Osteocyte (in vitro differentiated cells): ENCODE data around the gene TRIP6. TPM values are rescaled to one million over a fixed set of nuclear protein-coding genes. Genes with fewer than 3 reads are reported as not detected.

Experiments
- DNase-seq: peaks from one replicate; pipeline ENCODE4 v3.0.0; 2021; ENCODE audit warnings: mixed read lengths; ENCODE audit not compliant: unreplicated experiment; ENCODE audit errors: extremely low spot score
- H3K27ac Mint-ChIP-seq: one replicate; pipeline ENCODE4 v1.8.0; 2021; ENCODE audit warnings: mild to moderate bottlenecking, mixed read lengths; ENCODE audit not compliant: unreplicated experiment
- H3K27me3 Mint-ChIP-seq: one replicate; pipeline ENCODE4 v1.8.0; 2021; ENCODE audit warnings: mixed read lengths; ENCODE audit not compliant: unreplicated experiment
- H3K36me3 Mint-ChIP-seq: one replicate; pipeline ENCODE4 v1.8.0; 2021; ENCODE audit warnings: mixed read lengths; ENCODE audit not compliant: unreplicated experiment
- H3K4me1 Mint-ChIP-seq: one replicate; pipeline ENCODE4 v1.8.0; 2021; ENCODE audit warnings: mixed read lengths; ENCODE audit not compliant: unreplicated experiment
- H3K4me3 Mint-ChIP-seq: one replicate; pipeline ENCODE4 v1.8.0; 2021; ENCODE audit warnings: mild to moderate bottlenecking, moderate library complexity, mixed read lengths; ENCODE audit not compliant: unreplicated experiment
- H3K9me3 Mint-ChIP-seq: one replicate; pipeline ENCODE4 v1.8.0; 2021; ENCODE audit warnings: mixed read lengths; ENCODE audit not compliant: unreplicated experiment
- total RNA-seq: library from RNA; stranded (reverse); gene quantifications from 2 replicates; pipeline ENCODE4 v1.2.1, GENCODE V29; 2021
- TF ChIP-seq, protein P1 (sequence below): fragments of 200-600 bp; sonication (generic); IDR thresholded peaks from 2 replicates; pipeline ENCODE4 v1.5.0; 2021; ENCODE audit warnings: antibody characterized with exemption, mild to moderate bottlenecking, moderate library complexity

Gene TRIP6
- total RNA-seq, 1 donor from 2014 or later, result 123 TPM

DNA sequence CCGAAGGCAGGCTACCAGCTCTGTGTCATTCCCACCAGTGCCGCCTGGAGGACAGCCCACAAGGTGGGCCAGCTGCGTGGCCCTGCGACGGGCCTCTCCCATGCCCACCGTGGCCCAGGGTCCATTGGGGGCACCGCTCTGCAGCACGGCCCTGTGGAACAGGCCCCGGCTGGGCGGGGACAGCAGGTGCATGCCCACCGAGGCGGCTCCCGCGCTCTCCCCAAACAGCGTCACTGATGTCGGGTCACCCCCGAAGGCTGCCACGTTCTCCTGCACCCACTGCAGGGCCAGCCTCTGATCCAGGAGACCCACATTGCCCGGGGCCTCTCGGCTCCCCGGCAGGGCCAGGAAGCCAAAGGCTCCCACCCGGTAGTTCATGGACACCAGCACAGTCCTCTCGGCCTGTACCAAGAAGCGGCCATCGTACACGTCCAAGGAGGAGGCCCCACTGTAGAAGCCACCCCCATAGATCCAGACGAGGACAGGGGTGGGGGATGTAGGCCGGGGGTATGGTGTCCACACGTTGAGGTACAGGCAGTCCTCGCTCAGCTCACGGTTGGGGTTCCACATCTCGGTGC lies 26.2 kb downstream of the TRIP6 start:
- peaks cover 2% of the 10 kb centered on the region for H3K36me3 Mint-ChIP-seq
- no peaks in the 10 kb centered on the region for H3K9me3 Mint-ChIP-seq
- H3K27me3 Mint-ChIP-seq, result peaks cover 17% of the 10 kb centered on the region
- no peak for DNase-seq
- no peak overlapping the region for H3K27ac Mint-ChIP-seq
- H3K4me1 Mint-ChIP-seq, result peaks cover 29% of the 10 kb centered on the region
- H3K4me3 Mint-ChIP-seq, result no peak overlapping the region
- TF ChIP-seq, protein P1, sequence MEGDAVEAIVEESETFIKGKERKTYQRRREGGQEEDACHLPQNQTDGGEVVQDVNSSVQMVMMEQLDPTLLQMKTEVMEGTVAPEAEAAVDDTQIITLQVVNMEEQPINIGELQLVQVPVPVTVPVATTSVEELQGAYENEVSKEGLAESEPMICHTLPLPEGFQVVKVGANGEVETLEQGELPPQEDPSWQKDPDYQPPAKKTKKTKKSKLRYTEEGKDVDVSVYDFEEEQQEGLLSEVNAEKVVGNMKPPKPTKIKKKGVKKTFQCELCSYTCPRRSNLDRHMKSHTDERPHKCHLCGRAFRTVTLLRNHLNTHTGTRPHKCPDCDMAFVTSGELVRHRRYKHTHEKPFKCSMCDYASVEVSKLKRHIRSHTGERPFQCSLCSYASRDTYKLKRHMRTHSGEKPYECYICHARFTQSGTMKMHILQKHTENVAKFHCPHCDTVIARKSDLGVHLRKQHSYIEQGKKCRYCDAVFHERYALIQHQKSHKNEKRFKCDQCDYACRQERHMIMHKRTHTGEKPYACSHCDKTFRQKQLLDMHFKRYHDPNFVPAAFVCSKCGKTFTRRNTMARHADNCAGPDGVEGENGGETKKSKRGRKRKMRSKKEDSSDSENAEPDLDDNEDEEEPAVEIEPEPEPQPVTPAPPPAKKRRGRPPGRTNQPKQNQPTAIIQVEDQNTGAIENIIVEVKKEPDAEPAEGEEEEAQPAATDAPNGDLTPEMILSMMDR, result no peak

DNA sequence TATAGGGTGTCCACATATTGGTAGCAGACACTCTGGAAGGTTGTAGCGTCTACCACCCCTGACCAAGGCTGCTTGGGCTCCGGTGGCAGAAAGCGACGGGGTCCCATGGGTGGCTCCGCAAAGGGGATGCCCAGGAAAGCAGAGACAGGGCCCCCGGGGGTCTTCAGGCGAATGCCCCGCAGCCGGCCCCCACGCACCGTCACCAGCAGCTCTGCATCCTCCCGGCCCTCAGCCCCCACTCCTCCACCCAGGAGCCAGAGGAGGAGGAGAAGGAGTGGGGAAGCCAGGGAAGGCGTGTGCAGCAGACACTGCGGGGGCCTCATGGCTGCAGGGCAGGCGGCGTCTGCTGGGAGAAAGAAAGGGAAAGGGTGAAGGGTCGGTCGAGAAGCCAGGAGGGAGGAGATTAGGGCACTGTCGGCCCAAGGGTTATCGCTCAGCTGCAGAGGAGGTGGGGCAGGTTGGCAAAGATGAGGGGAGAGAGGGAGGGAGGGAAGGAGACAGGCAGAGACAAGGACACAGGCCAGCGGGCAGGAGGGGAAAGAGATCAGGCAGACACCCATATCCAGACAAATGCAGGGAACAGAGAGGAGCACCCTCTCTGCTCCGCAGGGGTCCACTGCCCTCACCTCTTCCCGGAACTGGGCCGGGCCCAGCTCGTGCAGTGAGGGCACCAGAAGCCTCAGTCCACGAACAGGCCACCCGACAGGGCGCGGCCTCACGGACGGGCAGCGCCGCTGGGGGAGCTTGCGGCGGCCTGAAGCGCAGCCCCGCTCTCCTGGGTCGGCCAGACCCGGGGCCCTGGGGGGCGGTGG lies 26.9 kb downstream of the TRIP6 start:
- Mint-ChIP-seq H3K36me3 (no peaks in the 10 kb centered on the region), H3K4me1 (peaks cover 24% of the 10 kb centered on the region), H3K4me3 (no peak overlapping the region), H3K9me3 (no peaks in the 10 kb centered on the region), H3K27ac (no peak overlapping the region), H3K27me3 (peaks cover 17% of the 10 kb centered on the region)
- TF ChIP-seq, protein P1, result no peak
- no peak for DNase-seq

DNA sequence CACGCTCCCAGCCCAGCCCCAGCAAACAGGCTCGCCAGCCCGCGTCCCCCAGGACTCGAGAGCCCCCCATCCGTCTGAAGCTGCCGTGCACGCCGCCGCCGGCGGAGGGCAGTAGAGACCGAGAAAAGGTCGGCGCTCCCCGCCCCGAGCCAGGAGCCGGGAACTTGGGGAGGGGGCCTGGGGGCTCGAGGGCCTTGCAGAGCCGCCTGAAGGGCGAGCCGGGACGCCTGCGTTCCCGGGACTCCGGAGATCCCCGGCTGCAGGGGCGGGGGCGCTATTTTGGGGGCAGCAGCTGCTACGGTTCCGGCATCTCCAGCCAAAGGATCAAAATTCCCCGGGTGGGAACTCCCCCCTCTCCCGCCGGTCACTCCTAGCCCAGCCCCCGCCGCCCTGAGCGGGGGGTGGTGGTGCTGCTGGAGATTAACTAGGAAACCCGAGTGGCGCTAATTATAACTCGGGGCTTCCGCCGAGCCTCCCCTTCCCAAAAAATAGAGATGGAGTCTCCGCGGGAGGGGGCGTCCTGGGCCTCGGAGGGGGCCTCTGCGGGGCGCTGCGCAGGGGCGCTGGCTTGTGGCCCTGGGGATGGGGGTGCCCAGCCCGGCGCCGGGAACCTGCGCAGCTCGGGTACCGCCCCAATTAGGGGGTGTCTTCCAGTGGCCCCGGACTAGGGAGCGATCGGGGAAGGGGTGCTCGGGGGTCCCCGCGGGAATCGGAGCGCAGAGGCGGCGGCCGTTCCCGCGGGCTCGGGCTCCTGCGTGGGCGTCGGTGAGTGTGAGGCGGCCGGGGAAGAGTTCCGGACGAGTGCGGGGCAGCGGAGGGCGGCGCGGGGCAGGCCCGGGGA lies 27.9 kb downstream of the TRIP6 start:
- Mint-ChIP-seq H3K36me3 (no peaks in the 10 kb centered on the region), H3K4me1 (peaks cover 24% of the 10 kb centered on the region), H3K4me3 (peak overlapping the region; percentile 63), H3K27me3 (peaks cover 20% of the 10 kb centered on the region), H3K27ac (no peak overlapping the region), H3K9me3 (no peaks in the 10 kb centered on the region)
- DNase-seq, result peak; percentile 90
- TF ChIP-seq, protein P1, result peak; percentile 88

DNA sequence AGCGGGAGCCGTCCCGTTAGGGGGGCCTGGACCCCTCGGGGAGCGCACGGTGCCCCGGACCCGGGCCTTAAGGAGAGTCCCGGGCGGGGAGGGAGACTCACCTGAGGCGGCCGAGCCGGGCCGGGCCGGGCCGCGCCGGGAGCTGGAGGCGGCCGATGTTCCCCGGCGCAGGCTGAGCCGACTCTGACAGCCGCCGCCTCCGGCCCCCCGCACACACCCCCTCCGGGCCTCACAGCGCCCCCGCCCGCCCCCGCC lies 28.4 kb downstream of the TRIP6 start, which contains the start of gene ACHE:
TSS of gene ACHE (minus strand) at position 188 of the 255 bp plus-strand sequence. CDS start 1,656 bp downstream, outside the sequence.
- Mint-ChIP-seq H3K27ac (no peak within 1 kb of the TSS), H3K4me3 (peak within 1 kb of the TSS; percentile 74), H3K4me1 (peaks cover 19% of the 10 kb centered on the region), H3K36me3 (no peaks in the 10 kb centered on the region), H3K27me3 (peaks cover 23% of the 10 kb centered on the region), H3K9me3 (no peaks in the 10 kb centered on the region)
- no peak for DNase-seq
- TF ChIP-seq, protein P1, result no peak
